Gastrocnemius medialis (tissue), 4 donors: ENCODE measurements around the gene SLC22A31. TPM values are rescaled to one million over a fixed set of nuclear protein-coding genes. Genes with fewer than 3 reads are reported as not detected.
"Not testable (repeated sequence)": the region's sequence is repeated elsewhere in the genome, so short reads cannot be mapped to it uniquely, and the experiment has no call there.

Experiments
- ATAC-seq, 2 donors: fragments of 150-250 bp; one replicate each; pipeline ENCODE4 v1.9.1; 2016
- DNase-seq, 2 donors: peaks; one replicate each; pipeline ENCODE4 v3.0.0-alpha.2; 2019
- H3K27ac ChIP-seq, 4 donors: fragments of 200-600 bp; sonication (generic); 1 replicate in 1 of 4; 2 replicates in 3 of 4; pipeline ENCODE4 v1.5.1; 2016 to 2018; ENCODE audit warnings: mild to moderate bottlenecking in 2 of 4, moderate library complexity in 1 of 4
- H3K27me3 ChIP-seq, 3 donors: fragments of 200-600 bp; sonication (generic) in 2 of 3; 1 replicate in 1 of 3; 2 replicates in 2 of 3; pipeline versions ENCODE4 v1.5.1 to v1.6.0; 2016 to 2019; ENCODE audit warnings: mild to moderate bottlenecking in 1 of 3, moderate library complexity in 1 of 3
- H3K36me3 ChIP-seq, 2 donors: fragments of 200-600 bp; sonication (generic) in 1 of 2; one replicate each; pipeline ENCODE4 v1.5.1; 2017 to 2018
- H3K4me1 ChIP-seq, 2 donors: fragments of 200-600 bp; sonication (generic) in 1 of 2; one replicate each; pipeline ENCODE4 v1.5.1; 2016 to 2017; ENCODE audit warnings: mild to moderate bottlenecking in 2 of 2
- H3K4me3 ChIP-seq, 4 donors: fragments of 200-600 bp; sonication (generic) in 3 of 4; 1 replicate in 1 of 4; 2 replicates in 3 of 4; pipeline ENCODE4 v1.5.1; 2016 to 2019; ENCODE audit warnings: mild to moderate bottlenecking in 2 of 4
- H3K9me3 ChIP-seq, 3 donors: fragments of 200-600 bp; sonication (generic) in 2 of 3; 1 replicate in 1 of 3; 2 replicates in 2 of 3; pipeline ENCODE4 v1.5.1; 2016 to 2019
- CTCF ChIP-seq, 5 experiments: fragments of 450-650 bp in 3 of 5; fragments of 200-600 bp in 2 of 5; sonication (generic) in 2 of 5; IDR thresholded peaks in 4 of 5; conservative IDR thresholded peaks in 1 of 5; 1 replicate in 4 of 5; 2 replicates in 1 of 5; pipeline ENCODE4 v1.5.1; 2016 to 2019; ENCODE audit warnings: antibody characterized with exemption in 5 of 5, mild to moderate bottlenecking in 3 of 5, moderate library complexity in 3 of 5
- POLR2A ChIP-seq, 2 donors: fragments of 450-650 bp; IDR thresholded peaks; one replicate each; pipeline ENCODE4 v1.6.1; 2017; ENCODE audit warnings: antibody characterized with exemption in 2 of 2, mild to moderate bottlenecking in 2 of 2, moderate library complexity in 2 of 2
- in situ Hi-C, 4 donors: fragments of 200-750 bp; cut with MboI; loops; one replicate each; pipeline versions ENCODE4 v1.15.0 to v1.8.0; 2017; ENCODE audit warnings: low sequenced_read_pairs in 4 of 4
- intact Hi-C: fragments of 100-400 bp; cut with DNase I; formaldehyde crosslinking; loops from one replicate; pipeline ENCODE4 v1.15.1; 2023; ENCODE audit warnings: low total_unique reads
- total RNA-seq, 4 donors: library from RNA; depleted of rRNA; stranded (reverse); fragments of >200 nt; gene quantifications; one replicate each; pipeline versions ENCODE4 v1.1.0 to v1.2.3, GENCODE V29; 2016

Gene SLC22A31
- total RNA-seq, 4 donors from 2014 or later = not detected

DNA sequence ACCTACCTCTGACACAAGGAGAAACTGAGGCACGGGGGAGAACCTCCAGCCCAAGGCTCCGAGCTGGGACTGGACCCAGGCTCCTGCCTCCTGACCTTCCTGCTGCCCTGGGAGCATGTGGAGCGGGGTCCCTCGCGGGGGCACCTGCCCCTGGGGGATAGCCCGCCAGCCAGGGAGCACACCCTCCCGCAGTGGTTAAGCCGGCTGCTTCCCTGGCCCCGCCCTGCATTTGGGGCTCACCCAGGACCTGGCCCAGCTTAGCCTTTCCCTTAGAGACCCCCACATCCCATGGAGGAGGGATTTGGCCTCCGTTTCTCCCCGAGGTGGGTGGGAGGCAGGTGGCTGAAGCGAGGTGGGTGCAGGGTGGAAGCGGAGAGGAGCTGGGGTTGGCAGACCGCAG lies 30.6 kb downstream of the SLC22A31 start:
- Histone ChIP-seq H3K36me3 (no peaks in the 10 kb centered on the region), H3K27ac (no peak overlapping the region), H3K9me3 (no peaks in the 10 kb centered on the region), H3K4me1 (peaks cover 30 to 38% of the 10 kb centered on the region in 2 donors), H3K4me3 (no peak overlapping the region), H3K27me3 (peaks cover 4 to 13% (median 11%) of the 10 kb centered on the region in 3 donors)
- in situ Hi-C loops (no loop called here), intact Hi-C loops (loop anchor here (2.0 to 10.0 kb wide), 4 partner anchors 31 to 705 kb away; partner anchors contain the start of genes APRT, SLC22A31 and SNAI3)
- no peak for ATAC-seq
- no peak for DNase-seq
- TF ChIP-seq POLR2A (IDR thresholded peaks at IDR 0.05) (no peak), CTCF (IDR thresholded peaks at IDR 0.05 in 4 of 5, conservative IDR thresholded peaks at IDR 0.05 in 1 of 5) (no peak)

DNA sequence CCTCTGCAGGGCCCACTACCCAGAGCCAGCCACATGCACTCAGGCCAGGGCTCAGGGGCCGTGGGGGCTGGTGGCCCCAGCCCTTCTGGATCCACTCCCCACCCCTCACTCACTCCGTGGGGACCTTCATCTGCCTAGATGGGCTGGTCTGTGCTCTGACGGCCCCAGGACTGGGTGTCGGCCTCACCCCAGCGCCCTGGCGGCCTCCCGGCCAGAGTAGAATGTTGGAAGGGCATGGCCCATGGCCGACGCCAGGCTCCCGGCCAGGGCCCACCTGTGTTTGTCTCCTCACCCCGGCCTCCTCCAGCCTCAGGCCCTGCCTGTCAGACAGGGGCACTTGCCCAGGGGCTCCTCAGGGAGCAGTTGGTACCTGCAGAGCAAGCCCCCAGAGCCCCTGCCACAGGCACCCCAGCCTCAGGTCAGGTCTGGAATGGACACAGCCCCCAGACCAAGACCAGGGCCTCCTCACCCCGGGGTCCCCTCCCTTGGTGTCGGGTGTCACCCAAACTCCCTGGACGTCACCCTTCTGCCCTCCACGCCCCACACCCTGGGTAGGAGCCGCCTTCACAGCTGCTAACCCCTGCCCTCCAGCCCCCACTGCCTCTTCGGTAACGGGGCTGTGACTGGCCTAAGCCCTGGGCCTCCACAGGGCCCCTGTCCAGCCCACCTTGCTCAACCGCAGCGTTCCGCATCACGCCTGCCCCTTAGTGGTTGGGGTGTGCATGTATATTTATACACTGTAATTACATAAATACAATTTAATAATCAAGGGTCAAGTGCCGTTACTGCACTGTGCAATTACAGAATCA lies 31.8 kb downstream of the SLC22A31 start:
- peaks cover 19 to 26% of the 10 kb centered on the region in 2 donors for H3K4me1 ChIP-seq
- peaks cover 6 to 17% (median 15%) of the 10 kb centered on the region in 3 donors for H3K27me3 ChIP-seq
- TF ChIP-seq POLR2A (IDR thresholded peaks at IDR 0.05) (no peak), CTCF (IDR thresholded peaks at IDR 0.05 in 4 of 5, conservative IDR thresholded peaks at IDR 0.05 in 1 of 5) (no peak)
- DNase-seq (no peak), ATAC-seq (no peak)
- no peak overlapping the region for H3K4me3 ChIP-seq
- intact Hi-C loops = loop anchor here (10.0 kb wide), 1 partner anchor 704 kb away; no protein-coding TSS in a partner anchor
- no peaks in the 10 kb centered on the region for H3K36me3 ChIP-seq
- in situ Hi-C loops = no loop called here
- no peak overlapping the region for H3K27ac ChIP-seq
- H3K9me3 ChIP-seq = no peaks in the 10 kb centered on the region

DNA sequence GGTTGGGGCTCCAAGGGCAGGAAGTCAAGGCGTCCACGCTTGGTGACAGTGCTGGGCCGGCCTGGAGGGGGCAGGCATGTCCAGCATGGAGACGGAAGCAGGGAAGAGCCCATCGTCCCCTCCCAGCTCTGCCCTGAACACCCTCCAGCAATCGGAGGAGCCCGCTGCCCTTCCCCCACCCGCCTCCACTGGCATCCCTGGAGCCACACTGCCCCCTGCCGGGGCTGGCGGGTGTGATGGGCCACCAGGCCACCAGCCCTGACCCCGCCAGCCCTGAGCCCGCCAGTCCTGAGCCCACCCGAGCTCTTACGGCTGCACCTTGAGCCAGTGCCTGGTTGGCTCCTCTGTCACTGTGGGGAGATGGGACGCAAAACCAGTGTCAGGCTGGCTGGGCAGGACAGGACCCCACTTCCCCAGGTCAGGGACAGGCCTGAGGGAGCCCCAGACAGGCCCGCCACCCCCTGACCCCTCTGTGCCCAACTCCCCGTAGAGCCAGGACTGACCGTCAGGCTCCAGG lies 32.9 kb downstream of the SLC22A31 start:
- intact Hi-C loops = loop anchor here (1.0 to 10.0 kb wide), 3 partner anchors 225 to 703 kb away; no protein-coding TSS in a partner anchor
- H3K9me3 ChIP-seq = no peaks in the 10 kb centered on the region
- peak; percentile 80 to 93 (median 83) for TF ChIP-seq CTCF (IDR thresholded peaks at IDR 0.05 in 4 of 5, conservative IDR thresholded peaks at IDR 0.05 in 1 of 5)
- TF ChIP-seq POLR2A (IDR thresholded peaks at IDR 0.05) = no peak
- H3K36me3 ChIP-seq = no peaks in the 10 kb centered on the region
- H3K27me3 ChIP-seq = peaks cover 6 to 21% (median 15%) of the 10 kb centered on the region in 3 donors
- peak overlapping the region in 1 of 4 donors; percentile 38 for H3K4me3 ChIP-seq
- no peak overlapping the region for H3K27ac ChIP-seq
- peak; percentile 52 to 74 for DNase-seq
- in situ Hi-C loops = no loop called here
- peaks cover 8 to 15% of the 10 kb centered on the region in 2 donors for H3K4me1 ChIP-seq
- ATAC-seq = peak in 1 of 2 donors; percentile 20

DNA sequence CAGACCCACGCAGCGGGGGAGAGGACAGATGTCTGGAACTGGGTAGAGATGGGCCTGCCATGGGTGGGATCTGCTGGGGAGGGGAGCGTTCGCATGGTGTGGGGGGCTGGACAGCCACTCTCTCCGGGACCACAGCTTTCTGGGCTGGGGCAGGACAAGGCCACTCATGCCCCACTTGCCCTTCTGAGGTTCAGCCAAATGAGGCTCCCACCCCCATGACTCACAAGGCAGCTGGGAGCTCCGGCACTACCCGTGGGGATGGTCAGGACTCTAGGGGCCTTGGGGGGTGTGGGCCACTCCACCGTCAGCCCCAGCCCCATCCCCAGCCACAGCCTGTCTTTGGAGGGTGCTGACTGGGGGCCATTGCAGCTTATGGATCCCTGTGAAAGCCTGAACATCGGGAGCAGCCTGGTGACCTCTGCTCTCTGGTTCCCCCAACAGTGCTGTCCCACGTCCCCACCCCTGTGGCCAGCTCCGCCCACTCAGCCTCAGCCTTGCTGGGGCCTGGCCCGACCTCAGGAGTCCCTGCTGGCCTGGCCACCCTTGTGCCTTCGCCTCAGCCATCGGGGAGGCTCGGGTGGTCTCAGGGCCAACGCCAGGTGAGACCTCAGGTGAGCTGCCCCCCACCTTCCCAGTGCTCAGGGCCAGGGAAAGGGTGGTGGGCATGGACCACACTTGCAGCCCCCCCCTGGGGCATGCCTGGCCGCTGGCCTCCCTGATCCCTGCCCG lies 33.5 kb downstream of the SLC22A31 start:
- Histone ChIP-seq H3K4me3 (peak overlapping the region in 1 of 4 donors; percentile 38), H3K9me3 (no peaks in the 10 kb centered on the region), H3K4me1 (peaks cover 7 to 10% of the 10 kb centered on the region in 2 donors), H3K36me3 (no peaks in the 10 kb centered on the region), H3K27ac (no peak overlapping the region), H3K27me3 (peaks cover 6 to 21% (median 15%) of the 10 kb centered on the region in 3 donors)
- intact Hi-C loops (loop anchor here (1.0 to 10.0 kb wide), 3 partner anchors 225 to 702 kb away; no protein-coding TSS in a partner anchor), in situ Hi-C loops (no loop called here)
- TF ChIP-seq POLR2A (IDR thresholded peaks at IDR 0.05) = no peak
- ATAC-seq = no peak
- DNase-seq = no peak

GRCh38 chr16:89165681-89165979 lies 34.7 kb downstream of the SLC22A31 start:
- H3K4me1 ChIP-seq, H3K4me3 ChIP-seq, H3K27ac ChIP-seq, in situ Hi-C loops, ATAC-seq, DNase-seq, H3K9me3 ChIP-seq, H3K36me3 ChIP-seq: not testable (repeated sequence)
- intact Hi-C loops = loop anchor here (10.0 kb wide), 1 partner anchor 701 kb away; no protein-coding TSS in a partner anchor
- H3K27me3 ChIP-seq = peaks cover 6 to 21% (median 14%) of the 10 kb centered on the region in 3 donors
